Endodermal cell (in vitro differentiated cells): ENCODE measurements around the gene SKP2. TPM values are rescaled to one million over a fixed set of nuclear protein-coding genes. Genes with fewer than 3 reads are reported as not detected.
"Not testable (repeated sequence)": the region's sequence is repeated elsewhere in the genome, so short reads cannot be mapped to it uniquely, and the experiment has no call there.

Experiments
- DNase-seq: peaks from one replicate; pipeline ENCODE4 v3.0.0-alpha.2; 2017
- H3K27ac ChIP-seq: 2 replicates; pipeline ENCODE4 v1.5.1; 2013; ENCODE audit warnings: mild to moderate bottlenecking, low read depth, low read length, moderate library complexity
- H3K27me3 ChIP-seq: 2 replicates; pipeline ENCODE4 v1.6.1; 2013; ENCODE audit warnings: mild to moderate bottlenecking, low read length, moderate library complexity; ENCODE audit not compliant: insufficient read depth, control insufficient read depth, poor library complexity, severe bottlenecking
- H3K36me3 ChIP-seq: 2 replicates; pipeline ENCODE4 v1.7.0; 2013; ENCODE audit warnings: mild to moderate bottlenecking, low read length, moderate library complexity; ENCODE audit not compliant: control insufficient read depth, insufficient read depth
- H3K4me1 ChIP-seq: one replicate; pipeline ENCODE4 v1.7.0; 2013; ENCODE audit warnings: low read length; ENCODE audit not compliant: control insufficient read depth, insufficient read depth
- H3K4me3 ChIP-seq: 2 replicates; pipeline ENCODE4 v1.5.1; 2013; ENCODE audit warnings: mild to moderate bottlenecking, low read length, moderate library complexity
- H3K9ac ChIP-seq: 2 replicates; pipeline ENCODE4 v1.6.1; 2013; ENCODE audit warnings: mild to moderate bottlenecking, low read length, moderate library complexity; ENCODE audit not compliant: poor library complexity, severe bottlenecking; ENCODE audit errors: extremely low read depth
- H3K9me3 ChIP-seq: 2 replicates; pipeline ENCODE4 v1.6.1; 2013; ENCODE audit warnings: mild to moderate bottlenecking, low read length, moderate library complexity; ENCODE audit not compliant: control insufficient read depth
- H3K27ac Mint-ChIP-seq: 2 replicates; pipeline ENCODE4 v1.8.0; 2020; ENCODE audit warnings: mixed read lengths
- H3K27me3 Mint-ChIP-seq: 2 replicates; pipeline ENCODE4 v1.8.0; 2021; ENCODE audit warnings: mild to moderate bottlenecking, mixed read lengths; ENCODE audit not compliant: insufficient read depth
- H3K36me3 Mint-ChIP-seq: 2 replicates; pipeline ENCODE4 v1.8.0; 2020; ENCODE audit warnings: low read depth, mixed read lengths
- H3K4me1 Mint-ChIP-seq: 2 replicates; pipeline ENCODE4 v1.8.0; 2020; ENCODE audit warnings: mixed read lengths
- H3K4me3 Mint-ChIP-seq: 2 replicates; pipeline ENCODE4 v1.8.0; 2020; ENCODE audit warnings: mild to moderate bottlenecking, moderate library complexity, mixed read lengths
- H3K9me3 Mint-ChIP-seq: 2 replicates; pipeline ENCODE4 v1.8.0; 2020; ENCODE audit warnings: mild to moderate bottlenecking, mixed read lengths
- CTCF ChIP-seq: fragments of 200-600 bp; sonication (generic); conservative IDR thresholded peaks from 2 replicates; pipeline ENCODE4 v1.5.0; 2021; ENCODE audit warnings: antibody characterized with exemption, mild to moderate bottlenecking
- WGBS, 2 experiments: methylation state at CpG; one replicate each; pipeline versions ENCODE4 v1.1.5 to v1.1.7; 2013; ENCODE audit warnings: missing lambda C conversion rate in 2 of 2, mixed read lengths in 1 of 2; ENCODE audit not compliant: insufficient coverage in 1 of 2, insufficient read length in 1 of 2; 5-methylcytosine and 5-hydroxymethylcytosine counted together
- total RNA-seq, 2 donors: library from RNA; stranded (reverse); fragmentation: NEBNext Ultra II Directional in 1 of 2; extraction: Animal tissue kit (Norgen Biotek cat#: 25700) in 1 of 2; gene quantifications; 2 replicates in 1 of 2; 3 replicates in 1 of 2; pipeline ENCODE4 v1.2.1, GENCODE V29; 2021

The SKP2 gene
- total RNA-seq, 2 donors from 2014 or later: 82.2 to 91.1 TPM

- Mint-ChIP-seq H3K27me3 (no peaks in the 10 kb centered on the region), H3K4me3 (no peak overlapping the region), H3K4me1 (no peaks in the 10 kb centered on the region), H3K9me3 (peaks cover 13% of the 10 kb centered on the region), H3K27ac (no peak overlapping the region), H3K36me3 (peaks cover 68% of the 10 kb centered on the region)
- Histone ChIP-seq H3K36me3 (peaks cover 75% of the 10 kb centered on the region), H3K4me3 (no peak overlapping the region), H3K4me1 (no peaks in the 10 kb centered on the region), H3K9me3 (peaks cover 6% of the 10 kb centered on the region), H3K27ac (no peak overlapping the region), H3K9ac (no peak overlapping the region), H3K27me3 (no peaks in the 10 kb centered on the region)
- 97 to 100% methylated on average over 1 to 2 of the region's 2 CpGs for WGBS, 2 experiments
- TF ChIP-seq CTCF: no peak
- DNase-seq: no peak
Measured at GRCh38 chr5:36180556-36181350, 28.8 kb downstream of the SKP2 start.

- TF ChIP-seq CTCF: no peak
- Histone ChIP-seq H3K27me3 (no peaks in the 10 kb centered on the region), H3K9ac (no peak overlapping the region), H3K27ac (no peak overlapping the region), H3K4me1 (no peaks in the 10 kb centered on the region), H3K9me3 (peaks cover 6% of the 10 kb centered on the region), H3K36me3 (peaks cover 68% of the 10 kb centered on the region), H3K4me3 (no peak overlapping the region)
- no peaks in the 10 kb centered on the region for H3K4me1 Mint-ChIP-seq
- H3K9me3 Mint-ChIP-seq: peaks cover 20% of the 10 kb centered on the region
- H3K36me3 Mint-ChIP-seq: peaks cover 73% of the 10 kb centered on the region
- no peak overlapping the region for H3K27ac Mint-ChIP-seq
- no peak overlapping the region for H3K4me3 Mint-ChIP-seq
- no peak for DNase-seq
- WGBS, 2 experiments: 83 to 97% methylated on average over 2 of the region's 2 CpGs
- no peaks in the 10 kb centered on the region for H3K27me3 Mint-ChIP-seq
Measured at GRCh38 chr5:36181774-36182173, 29.9 kb downstream of the SKP2 start.

- WGBS, 2 experiments: 100% methylated on average over 1 of the region's 4 CpGs; no CpG with 5 or more reads in 1 of the 2 experiments
Measured at GRCh38 chr5:36184408-36184807, 32.5 kb downstream of the SKP2 start.

More at GRCh38 chr5:36184408-36184807, 32.5 kb downstream of the SKP2 start:
- peaks cover 84% of the 10 kb centered on the region for H3K36me3 Mint-ChIP-seq
- H3K4me1 ChIP-seq, H3K27ac ChIP-seq, H3K27ac Mint-ChIP-seq, H3K9ac ChIP-seq, H3K4me1 Mint-ChIP-seq, H3K4me3 ChIP-seq, H3K27me3 ChIP-seq, H3K27me3 Mint-ChIP-seq, DNase-seq, H3K4me3 Mint-ChIP-seq: not testable (repeated sequence)
- Histone ChIP-seq H3K9me3 (peaks cover 13% of the 10 kb centered on the region), H3K36me3 (peaks cover 45% of the 10 kb centered on the region)
- H3K9me3 Mint-ChIP-seq: peaks cover 44% of the 10 kb centered on the region
